HepG2 (cell line): ENCODE results near the gene VEZF1. TPM values are rescaled to one million over a fixed set of nuclear protein-coding genes. Genes with fewer than 3 reads are reported as not detected.
A peak's percentile ranks its signal among the peaks of the same experiment; 100 is the strongest.

Experiments used
- CEBPZ ChIP-seq: IDR thresholded peaks from 2 replicates; pipeline ENCODE4 v1.6.1; 2012; ENCODE audit warnings: low read length, improper control_type of control experiment
- FOXA1 ChIP-seq, 2 experiments: fragments of 450-650 bp in 1 of 2; sonication (generic) in 1 of 2; formaldehyde crosslinking in 1 of 2; IDR thresholded peaks; 2 replicates each; pipeline versions ENCODE4 v1.4.0 to v1.6.1; 2016 to 2020; ENCODE audit warnings: missing genetic modification reagents in 1 of 2
- GATAD1 ChIP-seq: IDR thresholded peaks from 2 replicates; pipeline ENCODE4 v1.6.1; 2016; ENCODE audit warnings: missing genetic modification reagents, missing compliant biosample characterization
- HBP1 ChIP-seq: IDR thresholded peaks from 2 replicates; pipeline ENCODE4 v1.6.1; 2016; ENCODE audit warnings: low read depth, control low read depth
- HMG20B ChIP-seq: conservative IDR thresholded peaks from 2 replicates; pipeline ENCODE4 v1.6.1; 2016; ENCODE audit warnings: missing genetic modification reagents, missing compliant biosample characterization
- MBD4 ChIP-seq: IDR thresholded peaks from 2 replicates; pipeline ENCODE4 v1.6.1; 2012; ENCODE audit warnings: low read length, inconsistent platforms, borderline replicate concordance
- PHF5A ChIP-seq: IDR thresholded peaks from one replicate; pipeline ENCODE4 v1.6.1; 2018; ENCODE audit warnings: low read depth, missing genetic modification reagents; ENCODE audit not compliant: unreplicated experiment
- PRDM15 ChIP-seq: sonication (generic); formaldehyde crosslinking; IDR thresholded peaks from 2 replicates; pipeline ENCODE4 v1.4.0; 2020; ENCODE audit warnings: missing genetic modification reagents
- UBTF ChIP-seq: sonication (generic); formaldehyde crosslinking; IDR thresholded peaks from 2 replicates; pipeline ENCODE4 v1.4.0; 2020; ENCODE audit warnings: mild to moderate bottlenecking, missing genetic modification reagents
- YY1 ChIP-seq: IDR thresholded peaks from 2 replicates; pipeline ENCODE4 v1.6.1; 2011; ENCODE audit warnings: low read length, low read depth, moderate library complexity, mild to moderate bottlenecking; ENCODE audit not compliant: insufficient read depth, insufficient replicate concordance
- ZMAT3 ChIP-seq: sonication (generic); formaldehyde crosslinking; conservative IDR thresholded peaks from 2 replicates; pipeline ENCODE4 v1.7.0; 2021; ENCODE audit warnings: missing genetic modification reagents
- ZNF225 ChIP-seq: sonication (generic); formaldehyde crosslinking; IDR thresholded peaks from 2 replicates; pipeline ENCODE4 v1.4.0; 2020; ENCODE audit warnings: mild to moderate bottlenecking, missing genetic modification reagents
- ZNF275 ChIP-seq: sonication (generic); formaldehyde crosslinking; IDR thresholded peaks from 2 replicates; pipeline ENCODE4 v1.8.0; 2022; ENCODE audit warnings: missing genetic modification reagents, mild to moderate bottlenecking, inconsistent platforms, borderline replicate concordance
- ZNF569 ChIP-seq: sonication (generic); formaldehyde crosslinking; IDR thresholded peaks from 2 replicates; pipeline ENCODE4 v1.5.0; 2020; ENCODE audit warnings: mild to moderate bottlenecking, missing genetic modification reagents, moderate library complexity, borderline replicate concordance
- polyA plus RNA-seq, 8 experiments: library from polyadenylated mRNA; depleted of rRNA in 3 of 8; stranded (reverse) in 7 of 8; unstranded in 1 of 8; fragments of >200 nt; fragmentation: Illumina TruSeq in 4 of 8; extraction: Trizol in 4 of 8; gene quantifications; 2 replicates each; pipeline versions ENCODE4 v1.2.1 to v1.2.3, GENCODE V29; 2011 to 2016; ENCODE audit warnings: low read depth in 4 of 8, missing spikeins in 1 of 8, mixed read lengths in 1 of 8; ENCODE audit not compliant: insufficient read depth in 1 of 8
- total RNA-seq, 5 experiments: library from RNA; depleted of rRNA; stranded (reverse); fragments of >200 nt; fragmentation: Illumina TruSeq; extraction: Trizol; gene quantifications; 2 replicates each; pipeline ENCODE4 v1.2.3, GENCODE V29; 2016; ENCODE audit warnings: low read depth in 1 of 5

VEZF1 gene
- total and polyA plus RNA-seq, 2 of the 13 experiments (the other 11 are each of a cell fraction or from before 2014, with no cell fraction given): 45.9 to 49.7 TPM

- TF ChIP-seq PRDM15 (CRISPR knock-in tag) (no peak), ZMAT3 (CRISPR knock-in tag) (no peak), PHF5A (CRISPR knock-in tag) (no peak), ZNF569 (CRISPR knock-in tag) (no peak), MBD4 (no peak), GATAD1 (no peak; the same call in 1 of the 2 replicates), FOXA1 (IDR thresholded peaks at IDR 0.05) (no peak), FOXA1 (CRISPR knock-in tag; IDR thresholded peaks at IDR 0.05) (peak; percentile 6; the same call in 1 of the 2 replicates), HBP1 (CRISPR knock-in tag) (no peak), HMG20B (0 out of 2 replicates have a peak, but pooled peaks have one; percentile 19), UBTF (CRISPR knock-in tag) (peak; percentile 88), ZNF225 (CRISPR knock-in tag) (peak; percentile 85), CEBPZ (no peak), YY1 (peak; percentile 88), ZNF275 (CRISPR knock-in tag) (peak; percentile 35; the same call in 1 of the 2 replicates)
These were observed at the start of gene VEZF1 (continued) for GRCh38 chr17:57987581-57988300.
